ENCODE results near the gene CUL9.

- TF ChIP-seq CTCF (conservative IDR thresholded peaks at IDR 0.05; ENCODE audit: low read depth, low read length): peak; percentile 95
- no peak for TF ChIP-seq EZH2phosphoT487 (IDR thresholded peaks at IDR 0.05; ENCODE audit: borderline replicate concordance, low read length)
- TF ChIP-seq EZH2 (IDR thresholded peaks at IDR 0.05; ENCODE audit: low read length, unreplicated experiment): no peak
Observed at GRCh38 chr6:43143235-43144128, 38.5 kb upstream of the CUL9 start.
